Iris pigment epithelial cell (primary cell): Measurements from ENCODE around the gene CSF2RB.

Experiments
- DNase-seq: peaks from one replicate; pipeline ENCODE4 v3.0.0-alpha.2; 2011; ENCODE audit warnings: low read depth

CSF2RB gene

GRCh38 chr22:36936362-36937116, 23.1 kb downstream of the CSF2RB start:
- DNase-seq, result no peak

GRCh38 chr22:36937319-36938027, 24.0 kb downstream of the CSF2RB start:
- no peak for DNase-seq

- no peak for DNase-seq
Observed at GRCh38 chr22:36938028-36938425, 24.6 kb downstream of the CSF2RB start.

GRCh38 chr22:36938886-36939285, 25.5 kb downstream of the CSF2RB start:
- DNase-seq, result no peak

- no peak for DNase-seq
Observed at GRCh38 chr22:36940676-36941075, 27.2 kb downstream of the CSF2RB start.

- no peak for DNase-seq
Observed at GRCh38 chr22:36942556-36942955, 29.1 kb downstream of the CSF2RB start.

GRCh38 chr22:36946421-36947158, 33.2 kb downstream of the CSF2RB start:
- DNase-seq, result no peak

- peak; percentile 43 for DNase-seq
Observed at GRCh38 chr22:36948273-36949225, 35.1 kb downstream of the CSF2RB start.

- no peak for DNase-seq
Observed at GRCh38 chr22:36950797-36951590, 37.6 kb downstream of the CSF2RB start.

- no peak for DNase-seq
Observed at GRCh38 chr22:36951746-36952145, 38.3 kb downstream of the CSF2RB start.

- no peak for DNase-seq
Observed at GRCh38 chr22:36953239-36954080, 40.0 kb downstream of the CSF2RB start.

- DNase-seq, result no peak
Observed at GRCh38 chr22:36954251-36955014, 41.0 kb downstream of the CSF2RB start.

GRCh38 chr22:36955691-36956090, 42.3 kb downstream of the CSF2RB start:
- DNase-seq, result no peak

- DNase-seq, result no peak
Observed at GRCh38 chr22:36958366-36958765, 44.9 kb downstream of the CSF2RB start.

- DNase-seq, result no peak
Observed at GRCh38 chr22:36961626-36962025, 48.2 kb downstream of the CSF2RB start.

- DNase-seq, result no peak
Observed at GRCh38 chr22:36963302-36963701, 49.9 kb downstream of the CSF2RB start.

GRCh38 chr22:36964106-36964505, 50.7 kb downstream of the CSF2RB start:
- DNase-seq, result no peak

- DNase-seq, result no peak
Observed at GRCh38 chr22:36965696-36966095, 52.3 kb downstream of the CSF2RB start.

GRCh38 chr22:36966851-36967540, 53.6 kb downstream of the CSF2RB start:
- DNase-seq, result peak; percentile 46
